Ureter (tissue), 1 donor: ENCODE measurements around the gene CDH19. TPM values are rescaled to one million over a fixed set of nuclear protein-coding genes. Genes with fewer than 3 reads are reported as not detected.
"Not testable (repeated sequence)": the region's sequence is repeated elsewhere in the genome, so short reads cannot be mapped to it uniquely, and the experiment has no call there.

Experiments used
- DNase-seq: peaks from one replicate; pipeline ENCODE4 v3.0.0-alpha.2; 2020; ENCODE audit warnings: low spot score
- total RNA-seq: library from RNA; stranded (reverse); gene quantifications from one replicate; pipeline ENCODE4 v1.2.4, GENCODE V29; 2023
- donor health status: DM: yes; HTN: yes; CAD: no.

CDH19 gene
- total RNA-seq, 1 donor from 2014 or later, result 1.2 TPM

DNA sequence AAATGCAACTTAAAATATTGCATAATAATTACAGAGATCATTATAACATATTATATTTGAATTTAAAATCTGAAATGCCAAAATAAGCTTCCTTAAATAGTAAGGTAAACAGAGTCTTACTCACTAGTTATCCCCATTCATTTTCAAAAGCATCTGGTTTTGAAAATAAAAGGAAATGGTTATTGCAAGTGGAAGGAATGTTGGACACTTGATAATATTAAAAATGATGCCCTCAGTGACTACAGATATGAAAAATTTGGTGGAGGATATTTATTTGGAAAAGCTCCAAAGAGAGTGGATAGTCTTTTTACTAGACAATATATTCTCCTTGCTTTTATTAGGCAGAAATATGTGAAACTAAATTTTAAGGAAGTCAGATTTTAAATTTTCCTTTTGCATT is 39.7 kb downstream of the CDH19 start:
- no peak for DNase-seq

DNA sequence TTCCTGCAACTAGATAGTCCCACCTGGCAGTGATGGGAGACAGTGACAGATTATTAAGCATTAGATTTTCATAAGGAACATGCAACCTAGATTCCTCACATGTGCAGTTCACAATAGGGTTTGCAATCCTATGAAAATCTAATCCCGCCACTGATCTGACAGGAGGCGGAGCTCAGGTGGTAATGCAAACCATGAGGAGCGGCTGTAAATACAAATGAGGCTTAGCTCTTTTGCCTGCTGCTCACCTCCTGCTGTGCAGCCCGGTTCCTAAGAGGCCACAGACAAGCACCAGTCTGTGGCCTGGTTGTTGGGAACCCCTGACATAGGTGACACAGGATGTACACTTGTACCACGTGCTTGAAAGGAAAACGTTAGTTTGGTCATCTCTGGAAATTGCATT is 41.6 kb downstream of the CDH19 start:
- no peak for DNase-seq

DNA sequence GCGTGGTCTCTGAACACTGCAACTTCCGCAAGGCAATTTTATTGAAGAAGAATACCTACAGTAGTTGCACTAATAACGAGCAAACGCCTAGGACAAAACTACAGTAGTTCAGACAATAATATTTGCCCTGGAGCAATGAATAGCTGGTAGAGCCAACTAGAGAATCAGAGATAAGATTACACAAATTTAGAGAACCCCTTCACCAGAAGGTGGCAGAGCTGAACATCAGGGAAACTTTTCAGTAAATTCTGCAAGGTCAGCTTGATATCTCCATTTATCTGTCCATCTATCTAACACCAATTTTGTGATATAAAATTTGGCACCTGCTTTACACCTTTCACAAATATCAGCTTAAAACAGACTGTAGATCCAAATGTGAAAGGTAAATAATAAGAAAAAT is 43.8 kb downstream of the CDH19 start:
- DNase-seq, result no peak

DNA sequence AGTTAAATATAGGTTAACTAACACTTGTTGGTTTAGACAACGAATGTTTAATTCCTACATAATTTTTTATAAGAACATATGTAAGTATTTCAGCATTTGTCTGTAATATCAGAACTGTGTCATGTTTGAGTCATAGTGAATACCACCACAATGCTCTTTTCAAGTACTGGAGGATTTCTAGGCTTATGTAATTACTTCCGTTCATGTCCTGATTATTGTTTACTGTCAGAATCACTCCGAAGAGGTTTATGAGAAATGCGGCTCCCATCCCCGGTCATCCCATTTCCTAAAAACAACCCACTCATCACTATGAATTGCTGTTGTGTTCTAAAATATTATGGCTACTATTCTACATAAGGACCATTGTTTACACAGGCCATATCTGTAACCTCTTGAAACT is 45.1 kb downstream of the CDH19 start:
- no peak for DNase-seq

DNA sequence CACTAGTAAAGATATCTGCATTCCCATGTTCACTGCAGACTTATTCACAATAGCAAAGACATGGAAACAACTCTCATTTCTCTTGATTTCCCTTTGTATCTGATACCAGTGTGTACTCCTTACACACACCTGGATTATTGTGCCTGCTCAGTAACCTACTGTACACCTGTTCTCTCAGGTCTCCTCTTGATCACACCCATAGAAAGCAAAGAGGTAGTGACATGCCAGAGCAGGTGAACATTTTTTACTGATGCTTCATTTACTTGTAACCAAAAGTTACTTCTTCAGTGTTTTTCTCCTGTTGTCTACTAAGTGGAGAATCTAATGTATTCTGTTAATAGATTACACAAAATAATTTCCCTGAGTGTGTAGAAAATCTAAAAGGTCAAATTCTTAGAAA is 46.8 kb downstream of the CDH19 start:
- DNase-seq, result no peak

DNA sequence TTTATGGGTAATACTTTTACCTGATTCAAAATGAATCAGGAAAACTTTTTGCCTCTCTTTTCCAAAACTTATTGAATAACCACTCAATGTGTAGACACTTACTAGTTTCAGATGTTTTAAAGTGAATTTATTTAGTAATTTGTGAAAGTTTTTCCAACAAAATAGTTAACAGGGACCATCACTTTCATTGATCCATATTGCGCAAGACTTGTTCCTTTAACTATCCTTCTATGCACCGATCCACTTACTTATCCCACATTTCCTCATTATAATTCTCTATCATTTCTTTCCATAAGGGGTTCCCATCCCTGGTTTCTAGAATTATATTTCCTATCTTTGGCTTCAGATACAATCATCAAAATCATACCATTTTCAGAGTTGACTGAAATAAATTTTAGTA is 48.3 kb downstream of the CDH19 start:
- DNase-seq, result no peak

DNA sequence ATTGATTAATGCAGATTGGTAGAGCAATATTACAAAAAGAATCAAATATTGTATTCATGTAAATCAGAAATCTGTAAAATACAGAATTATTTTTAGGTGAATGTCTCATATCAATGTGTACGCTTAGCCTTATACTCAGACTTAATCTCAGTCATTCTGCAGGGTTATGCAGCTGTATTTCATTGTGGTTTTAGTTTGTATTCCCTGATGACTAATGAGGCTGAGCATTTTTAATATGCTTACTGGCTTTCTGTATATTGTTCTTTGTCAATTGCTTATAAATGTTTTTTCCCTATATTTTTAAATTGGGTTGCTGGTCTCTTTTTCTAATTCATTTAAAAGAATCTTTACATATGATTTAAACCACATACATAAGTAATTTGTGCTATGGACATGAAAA is 50.1 kb downstream of the CDH19 start:
- DNase-seq, result no peak

DNA sequence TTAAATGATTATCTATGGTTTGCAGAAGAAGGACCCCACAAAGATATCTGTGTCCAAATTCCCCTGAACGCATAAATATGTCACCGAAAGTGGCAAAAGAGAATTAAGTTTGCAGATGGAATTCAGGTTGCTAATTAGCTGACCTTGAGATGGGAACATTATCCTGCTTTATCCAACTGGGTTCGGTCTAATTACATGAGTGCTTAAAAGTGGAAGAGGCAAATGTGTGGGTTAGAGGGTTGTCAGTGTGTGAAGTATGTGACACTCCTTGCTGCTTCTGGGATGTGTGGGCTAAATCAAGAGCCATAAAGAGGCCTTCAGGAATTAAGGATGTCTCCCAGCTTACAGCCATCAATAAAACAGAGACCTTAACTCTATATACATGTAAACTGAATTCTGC is 53.5 kb downstream of the CDH19 start:
- no peak for DNase-seq

DNA sequence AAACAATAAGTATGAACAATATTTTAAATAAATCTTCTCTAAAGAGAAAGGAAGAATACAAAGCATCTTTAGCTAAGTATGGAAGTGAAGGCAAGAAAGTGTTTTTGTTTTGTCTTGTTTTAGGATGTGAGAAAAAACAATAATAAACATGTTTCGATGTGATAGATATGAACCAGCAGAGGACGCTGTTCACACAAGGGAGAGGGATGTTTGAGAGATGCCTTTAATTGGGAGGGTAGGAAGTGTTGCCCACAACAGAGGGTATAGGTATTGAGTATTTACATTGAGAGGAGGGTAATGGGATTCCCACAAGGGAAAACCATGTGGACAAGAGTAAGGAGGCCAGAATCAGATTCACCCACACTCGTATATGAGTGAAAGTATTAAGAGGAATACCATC is 55.1 kb downstream of the CDH19 start:
- no peak for DNase-seq

DNA sequence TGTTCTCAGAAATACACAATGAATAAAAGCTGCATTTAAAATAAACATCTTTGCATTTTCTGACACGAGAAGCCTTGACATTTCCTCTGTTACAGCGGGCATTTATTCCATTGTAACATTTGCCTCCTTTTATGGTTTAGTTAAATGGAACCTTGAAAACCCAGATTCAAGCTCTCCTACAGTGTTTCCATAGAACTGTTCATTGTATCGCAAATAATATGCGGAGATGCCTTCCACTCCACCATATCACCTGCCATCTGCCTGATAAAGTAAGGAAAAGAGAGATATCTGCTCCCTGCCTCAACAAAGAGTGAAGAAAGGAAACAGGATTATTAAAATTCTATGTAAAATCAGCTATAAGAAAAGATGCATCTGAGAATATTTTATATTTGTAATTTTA is 69.8 kb downstream of the CDH19 start:
- no peak for DNase-seq

DNA sequence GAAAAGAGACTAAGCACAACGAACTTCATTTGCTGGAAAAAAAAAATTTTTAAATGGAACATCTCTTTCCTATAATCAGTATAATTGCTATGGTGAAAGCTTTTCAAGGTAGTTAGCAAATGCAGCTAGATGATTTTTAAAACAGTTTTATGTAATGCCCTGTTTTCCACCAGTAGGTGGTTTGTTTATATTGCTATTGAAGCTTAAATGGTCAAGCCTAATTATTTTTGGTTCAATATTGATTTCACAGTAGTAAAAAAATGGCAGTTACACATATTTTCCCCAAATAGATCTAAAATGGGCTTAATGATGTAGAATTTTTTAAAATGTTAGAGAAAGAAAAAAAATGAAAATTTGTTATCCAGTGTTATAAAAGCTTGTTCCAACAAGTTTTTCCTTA is 70.2 kb downstream of the CDH19 start:
- DNase-seq, result no peak

DNA sequence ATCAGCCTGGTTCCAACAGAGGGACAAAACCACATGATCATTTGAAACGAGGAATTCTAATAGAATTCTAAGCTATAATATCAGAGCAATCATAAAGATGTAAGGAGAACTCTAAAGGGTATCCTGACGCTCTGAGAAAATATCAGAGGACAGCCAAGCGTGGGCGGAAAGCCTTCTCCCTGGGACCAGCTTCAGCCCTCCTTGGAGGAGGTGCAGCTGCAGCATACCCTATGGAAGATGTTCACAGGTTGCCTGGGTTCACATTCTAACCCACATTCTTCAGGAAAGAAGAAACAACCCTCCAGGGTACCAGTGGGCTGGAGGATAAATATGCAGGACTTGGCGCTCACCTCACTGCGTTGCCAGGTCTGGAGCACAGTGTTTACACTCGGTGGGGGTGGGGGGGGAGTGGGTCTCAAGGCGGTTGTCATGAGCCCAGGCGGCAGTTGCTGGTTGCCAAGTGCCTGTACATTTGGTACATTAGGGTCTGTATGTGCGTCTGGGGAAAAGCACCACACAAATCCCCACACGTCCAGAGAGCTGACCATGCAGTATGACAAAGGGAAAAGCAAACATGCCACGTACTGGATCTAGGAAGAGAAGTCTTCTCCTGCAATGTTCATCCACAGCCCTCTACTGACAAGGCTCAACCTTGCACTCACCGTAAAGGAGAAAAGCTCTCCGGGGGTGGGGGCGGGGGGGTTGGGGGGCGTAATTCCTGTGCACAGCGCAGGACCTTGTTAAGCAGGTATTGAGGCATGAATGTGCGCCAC is 80.5 kb downstream of the CDH19 start:
- DNase-seq, result no peak

DNA sequence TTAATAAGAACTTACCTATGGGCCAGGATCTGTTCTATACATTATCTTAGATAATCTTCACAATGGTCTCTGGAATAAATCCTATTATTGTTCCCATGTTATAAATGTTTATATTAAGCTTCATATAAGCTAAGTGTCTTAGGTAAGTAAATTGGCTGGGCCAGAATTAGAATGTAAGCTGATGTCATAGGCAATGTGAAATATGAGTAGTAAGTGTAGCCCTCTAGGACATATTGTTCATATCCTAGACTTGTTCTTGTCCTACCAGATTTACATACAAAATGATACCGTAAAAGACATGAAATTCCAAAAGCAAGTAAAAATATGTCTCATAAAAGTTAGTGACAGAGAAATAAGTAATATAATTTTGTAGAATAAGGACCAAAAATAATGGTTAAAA is 89.9 kb downstream of the CDH19 start:
- no peak for DNase-seq

DNA sequence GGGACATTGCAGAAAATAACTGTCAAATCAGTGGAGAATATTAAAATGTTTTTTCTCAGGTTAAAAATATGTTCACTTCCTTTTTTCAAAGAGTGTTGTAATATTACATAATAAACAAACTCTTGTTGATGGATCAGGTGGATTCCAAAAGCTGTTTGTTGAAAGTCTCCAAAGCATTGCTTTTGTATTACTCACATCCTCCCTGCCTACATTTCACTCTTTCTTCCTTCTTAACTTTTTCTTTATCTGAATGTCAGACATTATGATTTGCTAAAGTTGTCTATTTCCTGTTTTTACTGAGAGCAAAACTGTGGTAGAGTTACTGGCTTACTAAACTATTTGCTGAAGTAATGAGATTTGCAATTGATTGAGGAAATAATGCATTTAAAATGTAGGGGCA is 92.1 kb downstream of the CDH19 start:
- DNase-seq, result no peak

DNA sequence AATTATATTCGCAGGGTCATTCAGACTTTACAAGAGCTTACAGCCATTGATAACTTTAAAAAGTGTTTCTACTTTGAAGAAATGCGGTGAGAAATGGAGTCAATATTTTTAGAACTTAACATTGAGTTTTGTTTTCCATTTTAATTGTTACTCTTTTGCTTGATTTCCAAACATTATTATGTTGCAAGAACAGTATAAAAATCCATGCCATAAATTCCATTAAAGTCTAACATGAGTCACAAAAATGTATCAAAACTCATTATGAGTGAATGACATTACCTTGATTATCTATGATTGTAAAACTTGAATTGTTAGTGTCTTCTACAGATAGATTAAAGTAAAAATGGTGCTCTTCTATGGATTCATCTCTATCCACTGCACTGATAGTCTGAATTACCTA is 92.6 kb downstream of the CDH19 start:
- DNase-seq, result no peak

DNA sequence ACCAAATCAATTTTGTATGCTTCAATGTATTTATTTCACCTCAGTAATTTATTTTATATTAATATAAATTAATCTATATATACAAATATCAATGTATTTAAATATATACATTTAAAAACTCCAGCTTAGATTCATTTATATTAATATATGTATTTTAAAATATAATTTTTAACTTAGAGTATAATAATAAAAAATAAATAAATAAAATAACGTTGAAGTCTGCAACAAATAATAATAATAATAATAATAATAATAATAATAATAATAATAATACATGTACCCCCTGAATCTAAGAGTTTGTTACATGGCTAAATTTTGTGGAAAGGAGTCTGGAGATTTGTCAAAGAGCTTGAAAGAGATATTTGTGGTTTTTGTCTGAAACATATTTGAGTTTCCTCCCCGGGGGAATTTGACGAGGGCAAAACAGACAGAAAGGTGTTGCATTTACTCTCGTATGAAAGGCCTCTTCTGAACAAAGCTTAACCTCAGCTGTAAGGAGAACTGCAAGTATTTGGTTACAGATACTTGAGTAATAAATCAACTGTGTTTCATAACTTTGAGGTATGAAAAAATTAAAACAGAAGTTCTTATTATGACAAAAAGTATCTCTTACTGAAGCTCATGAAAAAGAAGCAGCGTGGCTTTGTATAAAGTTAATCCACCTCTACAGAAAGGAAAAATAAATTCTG is 93.4 kb downstream of the CDH19 start:
- DNase-seq, result no peak

DNA sequence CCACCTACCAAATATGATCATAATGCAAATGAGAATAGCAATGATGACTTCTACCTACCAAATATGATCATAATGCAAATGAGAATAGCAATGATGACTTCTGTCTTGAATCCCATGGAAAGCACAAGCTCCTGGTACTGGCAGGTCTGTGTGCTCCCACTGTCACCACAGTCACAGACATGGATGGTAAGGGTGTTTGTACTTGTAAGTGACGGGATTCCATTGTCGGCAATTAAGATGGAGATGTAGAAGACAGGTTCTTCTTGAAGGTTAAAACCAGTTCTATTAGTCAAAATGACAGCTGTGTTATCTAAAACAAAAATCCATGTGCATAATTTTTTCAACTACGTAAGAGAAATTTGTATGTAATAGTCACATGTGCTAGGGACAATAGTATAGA is 95.0 kb downstream of the CDH19 start:
- DNase-seq, result no peak

DNA sequence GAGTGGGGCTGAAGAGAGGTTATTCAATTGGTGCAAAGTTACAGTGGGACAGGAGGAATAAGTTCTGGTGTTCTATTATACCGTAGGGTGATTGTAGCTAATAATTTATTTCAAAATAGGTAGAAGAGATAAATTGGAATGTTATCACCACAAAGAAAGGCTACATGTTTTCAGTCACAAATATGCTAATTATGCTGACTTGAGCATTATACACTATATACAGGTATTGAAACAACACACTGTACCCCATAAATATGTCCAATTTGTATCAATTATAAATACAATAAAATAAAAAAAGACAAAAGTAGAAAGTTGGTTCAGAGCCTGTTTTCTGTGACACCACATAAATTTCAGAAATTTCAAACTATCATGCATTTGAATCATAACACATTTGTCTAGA is 97.7 kb downstream of the CDH19 start:
- DNase-seq, result no peak

DNA sequence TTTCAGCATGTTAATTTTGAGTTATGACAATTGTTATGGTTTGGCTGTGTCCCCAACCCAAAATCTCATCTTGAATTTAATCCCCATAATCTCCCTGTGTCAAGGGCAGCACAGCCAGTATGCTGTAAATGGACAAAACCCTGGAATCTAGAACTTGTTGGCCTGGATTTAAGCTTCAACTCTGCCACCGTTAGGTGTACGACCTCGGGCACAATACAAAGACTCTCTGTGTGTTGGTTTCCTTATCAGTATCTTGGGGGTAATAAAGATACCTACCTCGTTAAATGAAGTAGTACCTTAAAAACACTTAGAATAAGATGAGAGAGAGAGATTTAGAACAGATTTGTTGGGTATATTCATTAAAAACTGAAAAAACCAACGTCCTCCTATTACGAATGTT is 106.5 kb downstream of the CDH19 start:
- DNase-seq, result no peak

DNA sequence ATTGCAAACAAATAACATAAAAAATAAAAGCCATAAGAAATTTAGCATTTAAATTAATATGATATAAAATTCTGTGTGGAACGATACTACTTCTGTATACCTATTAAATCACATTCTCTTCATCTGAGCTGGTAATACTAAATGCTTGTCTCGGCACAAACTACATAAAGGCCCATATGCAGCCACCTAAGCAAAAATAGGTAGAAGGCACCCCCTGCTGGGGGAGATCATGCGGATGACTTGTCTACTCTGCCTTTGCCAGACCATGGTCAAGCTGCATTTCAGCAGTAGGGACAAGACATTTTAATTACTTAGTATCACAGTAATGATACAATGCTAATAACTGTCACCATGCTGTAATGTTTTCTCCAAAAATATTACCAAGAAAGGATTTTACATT is 108.0 kb downstream of the CDH19 start:
- peak; percentile 51 for DNase-seq

DNA sequence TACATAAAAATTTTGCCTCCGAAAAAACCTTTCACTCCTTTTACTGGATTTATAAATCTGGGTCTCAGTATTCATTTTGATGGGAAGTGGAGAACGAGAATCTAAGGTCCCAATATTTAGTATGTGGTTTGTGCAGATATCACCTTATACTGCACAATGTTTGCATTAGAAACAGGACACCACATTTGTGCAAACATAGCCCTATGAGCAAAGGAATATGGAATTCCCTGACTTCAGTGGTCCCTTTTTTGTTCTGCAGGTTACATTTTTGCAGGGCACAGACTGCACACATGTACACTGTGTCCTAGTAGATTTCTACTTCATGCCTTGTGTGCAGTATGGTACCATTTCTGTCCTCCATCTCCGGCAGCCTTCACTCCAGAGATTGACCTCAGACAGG is 130.0 kb downstream of the CDH19 start:
- no peak for DNase-seq

DNA sequence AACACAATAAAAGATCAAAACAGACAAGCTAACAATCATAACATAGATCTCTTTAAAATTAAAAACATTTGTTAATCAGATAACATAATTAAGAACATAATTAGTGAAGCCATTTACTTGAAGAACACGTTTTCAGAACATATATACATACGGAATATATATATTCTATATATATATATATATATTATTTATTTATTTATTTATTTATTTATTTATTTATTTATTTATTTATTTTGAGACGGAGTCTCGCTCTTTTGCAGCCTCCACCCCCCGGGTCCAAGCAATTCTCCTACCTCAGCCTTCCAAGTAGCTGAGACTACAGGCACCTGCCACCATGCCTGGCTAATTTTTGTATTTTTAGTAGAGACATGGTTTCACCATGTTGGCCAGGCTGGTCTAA is 137.7 kb downstream of the CDH19 start:
- not testable (repeated sequence) for DNase-seq

DNA sequence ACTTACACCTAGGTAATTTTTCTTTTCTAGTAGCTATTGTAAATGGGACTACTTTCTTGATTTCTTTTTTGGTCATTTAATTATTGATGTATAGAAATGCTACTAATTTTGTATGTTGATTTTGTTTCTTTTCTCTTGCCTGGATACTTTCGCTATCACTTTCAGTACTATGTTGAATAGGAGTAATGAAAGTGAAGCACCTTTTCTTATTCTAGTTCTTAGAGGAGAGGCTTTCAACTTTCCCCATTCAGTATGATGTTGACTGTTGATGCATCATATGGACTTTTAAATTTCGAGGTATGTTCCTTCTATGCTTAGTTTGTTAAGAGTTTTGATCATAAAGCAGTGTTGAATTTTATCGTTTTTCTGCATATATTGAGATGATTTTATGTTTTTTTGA is 142.5 kb downstream of the CDH19 start:
- no peak for DNase-seq

DNA sequence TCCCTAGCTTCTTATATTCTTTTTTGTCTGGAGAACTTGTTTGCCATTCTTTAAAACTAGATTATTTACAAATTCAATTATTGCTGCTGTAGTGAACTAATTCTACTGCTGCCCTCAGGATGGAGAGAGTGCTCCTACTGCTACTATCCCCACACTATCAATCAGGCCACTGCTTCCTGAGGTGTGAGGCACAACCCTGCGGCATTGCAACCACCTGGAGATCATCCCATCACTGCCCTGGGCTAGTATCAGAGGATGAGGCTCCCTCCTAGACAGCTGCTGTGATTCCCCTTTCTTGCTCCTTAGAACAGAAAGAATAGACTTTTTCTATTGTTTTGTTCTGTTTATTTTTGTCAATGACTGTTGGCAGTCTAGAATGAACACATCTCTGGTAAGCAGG is 146.6 kb downstream of the CDH19 start:
- no peak for DNase-seq
